Measurements from ENCODE around the gene CDK14. TPM values are rescaled to one million over a fixed set of nuclear protein-coding genes. Genes with fewer than 3 reads are reported as not detected.

The CDK14 gene
- total RNA-seq, 2 experiments from 2014 or later = not detected

- CTCF ChIA-PET = no interaction called here
- no peak overlapping the region for H3K27ac Mint-ChIP-seq
- no peak for DNase-seq
- H3K4me3 Mint-ChIP-seq = no peak overlapping the region
- no peaks in the 10 kb centered on the region for H3K9me3 Mint-ChIP-seq
- H3K27me3 Mint-ChIP-seq = no peaks in the 10 kb centered on the region
- POLR2A ChIA-PET = no interaction called here
- H3K36me3 Mint-ChIP-seq (ENCODE audit: low read depth) = no peaks in the 10 kb centered on the region
- no peaks in the 10 kb centered on the region for H3K4me1 Mint-ChIP-seq
Measured at GRCh38 chr7:90938371-90938770, 342.2 kb downstream of the CDK14 start.

GRCh38 chr7:90939666-90940065 is 343.5 kb downstream of the CDK14 start:
- Mint-ChIP-seq H3K4me3 (no peak overlapping the region), H3K36me3 (ENCODE audit: low read depth) (no peaks in the 10 kb centered on the region), H3K27me3 (no peaks in the 10 kb centered on the region), H3K4me1 (no peaks in the 10 kb centered on the region), H3K9me3 (no peaks in the 10 kb centered on the region), H3K27ac (no peak overlapping the region)
- no peak for DNase-seq
- ChIA-PET POLR2A (no interaction called here), CTCF (no interaction called here)

- ChIA-PET CTCF (no interaction called here), POLR2A (no interaction called here)
- Mint-ChIP-seq H3K36me3 (ENCODE audit: low read depth) (no peaks in the 10 kb centered on the region), H3K4me1 (no peaks in the 10 kb centered on the region), H3K4me3 (no peak overlapping the region), H3K27ac (no peak overlapping the region), H3K9me3 (peaks cover 4% of the 10 kb centered on the region), H3K27me3 (no peaks in the 10 kb centered on the region)
- DNase-seq = no peak
Measured at GRCh38 chr7:90944021-90944420, 347.9 kb downstream of the CDK14 start.

GRCh38 chr7:90945104-90945787 is 349.1 kb downstream of the CDK14 start:
- H3K27ac Mint-ChIP-seq = no peak overlapping the region
- no peaks in the 10 kb centered on the region for H3K27me3 Mint-ChIP-seq
- ChIA-PET POLR2A (no interaction called here), CTCF (no interaction called here)
- DNase-seq = no peak
- no peaks in the 10 kb centered on the region for H3K4me1 Mint-ChIP-seq
- no peak overlapping the region for H3K4me3 Mint-ChIP-seq
- no peaks in the 10 kb centered on the region for H3K36me3 Mint-ChIP-seq (ENCODE audit: low read depth)
- peaks cover 4% of the 10 kb centered on the region for H3K9me3 Mint-ChIP-seq

GRCh38 chr7:90946730-90947501 is 350.8 kb downstream of the CDK14 start:
- H3K4me1 Mint-ChIP-seq = no peaks in the 10 kb centered on the region
- ChIA-PET POLR2A (no interaction called here), CTCF (no interaction called here)
- H3K9me3 Mint-ChIP-seq = peaks cover 4% of the 10 kb centered on the region
- no peaks in the 10 kb centered on the region for H3K27me3 Mint-ChIP-seq
- H3K27ac Mint-ChIP-seq = no peak overlapping the region
- no peak for DNase-seq
- no peaks in the 10 kb centered on the region for H3K36me3 Mint-ChIP-seq (ENCODE audit: low read depth)
- no peak overlapping the region for H3K4me3 Mint-ChIP-seq

- no peak for DNase-seq
- Mint-ChIP-seq H3K9me3 (peaks cover 4% of the 10 kb centered on the region), H3K4me3 (no peak overlapping the region), H3K27me3 (no peaks in the 10 kb centered on the region), H3K4me1 (no peaks in the 10 kb centered on the region), H3K27ac (no peak overlapping the region), H3K36me3 (ENCODE audit: low read depth) (no peaks in the 10 kb centered on the region)
- POLR2A ChIA-PET = no interaction called here
- CTCF ChIA-PET = no interaction called here
Measured at GRCh38 chr7:90948085-90948484, 352.0 kb downstream of the CDK14 start.

- H3K9me3 Mint-ChIP-seq = no peaks in the 10 kb centered on the region
- H3K4me1 Mint-ChIP-seq = no peaks in the 10 kb centered on the region
- POLR2A ChIA-PET = no interaction called here
- no peak overlapping the region for H3K4me3 Mint-ChIP-seq
- CTCF ChIA-PET = no interaction called here
- no peaks in the 10 kb centered on the region for H3K36me3 Mint-ChIP-seq (ENCODE audit: low read depth)
- no peaks in the 10 kb centered on the region for H3K27me3 Mint-ChIP-seq
- DNase-seq = no peak
- no peak overlapping the region for H3K27ac Mint-ChIP-seq
Measured at GRCh38 chr7:90951229-90951628, 355.1 kb downstream of the CDK14 start.

GRCh38 chr7:90951986-90952954 is 356.1 kb downstream of the CDK14 start:
- Mint-ChIP-seq H3K27me3 (no peaks in the 10 kb centered on the region), H3K4me1 (no peaks in the 10 kb centered on the region), H3K9me3 (no peaks in the 10 kb centered on the region), H3K27ac (no peak overlapping the region), H3K36me3 (ENCODE audit: low read depth) (no peaks in the 10 kb centered on the region), H3K4me3 (no peak overlapping the region)
- ChIA-PET CTCF (no interaction called here), POLR2A (no interaction called here)
- no peak for DNase-seq

GRCh38 chr7:90955641-90956207 is 359.6 kb downstream of the CDK14 start:
- H3K27ac Mint-ChIP-seq = no peak overlapping the region
- no peak overlapping the region for H3K4me3 Mint-ChIP-seq
- H3K27me3 Mint-ChIP-seq = no peaks in the 10 kb centered on the region
- H3K36me3 Mint-ChIP-seq (ENCODE audit: low read depth) = no peaks in the 10 kb centered on the region
- H3K9me3 Mint-ChIP-seq = peaks cover 4% of the 10 kb centered on the region
- H3K4me1 Mint-ChIP-seq = no peaks in the 10 kb centered on the region
- ChIA-PET CTCF (no interaction called here), POLR2A (no interaction called here)
- DNase-seq = no peak

- no peaks in the 10 kb centered on the region for H3K4me1 Mint-ChIP-seq
- H3K9me3 Mint-ChIP-seq = peaks cover 4% of the 10 kb centered on the region
- CTCF ChIA-PET = no interaction called here
- DNase-seq = no peak
- H3K4me3 Mint-ChIP-seq = no peak overlapping the region
- no peaks in the 10 kb centered on the region for H3K27me3 Mint-ChIP-seq
- POLR2A ChIA-PET = no interaction called here
- H3K27ac Mint-ChIP-seq = no peak overlapping the region
- no peaks in the 10 kb centered on the region for H3K36me3 Mint-ChIP-seq (ENCODE audit: low read depth)
Measured at GRCh38 chr7:90957883-90958282, 361.8 kb downstream of the CDK14 start.

- CTCF ChIA-PET = no interaction called here
- no peak overlapping the region for H3K27ac Mint-ChIP-seq
- H3K4me1 Mint-ChIP-seq = no peaks in the 10 kb centered on the region
- peaks cover 4% of the 10 kb centered on the region for H3K9me3 Mint-ChIP-seq
- H3K27me3 Mint-ChIP-seq = no peaks in the 10 kb centered on the region
- POLR2A ChIA-PET = no interaction called here
- H3K36me3 Mint-ChIP-seq (ENCODE audit: low read depth) = no peaks in the 10 kb centered on the region
- no peak for DNase-seq
- H3K4me3 Mint-ChIP-seq = no peak overlapping the region
Measured at GRCh38 chr7:90958647-90959046, 362.5 kb downstream of the CDK14 start.

- Mint-ChIP-seq H3K4me1 (no peaks in the 10 kb centered on the region), H3K27ac (no peak overlapping the region), H3K9me3 (peaks cover 4% of the 10 kb centered on the region), H3K36me3 (ENCODE audit: low read depth) (no peaks in the 10 kb centered on the region), H3K27me3 (no peaks in the 10 kb centered on the region), H3K4me3 (no peak overlapping the region)
- ChIA-PET POLR2A (no interaction called here), CTCF (no interaction called here)
- no peak for DNase-seq
Measured at GRCh38 chr7:90961037-90961725, 365.1 kb downstream of the CDK14 start.

- H3K4me3 Mint-ChIP-seq = no peak overlapping the region
- no peak overlapping the region for H3K27ac Mint-ChIP-seq
- no peak for DNase-seq
- no peaks in the 10 kb centered on the region for H3K9me3 Mint-ChIP-seq
- CTCF ChIA-PET = no interaction called here
- no peaks in the 10 kb centered on the region for H3K4me1 Mint-ChIP-seq
- POLR2A ChIA-PET = no interaction called here
- no peaks in the 10 kb centered on the region for H3K36me3 Mint-ChIP-seq (ENCODE audit: low read depth)
- H3K27me3 Mint-ChIP-seq = no peaks in the 10 kb centered on the region
Measured at GRCh38 chr7:90965211-90965610, 369.1 kb downstream of the CDK14 start.
